ENCODE results near the gene BPIFB4. TPM values are rescaled to one million over a fixed set of nuclear protein-coding genes. Genes with fewer than 3 reads are reported as not detected.

Gene BPIFB4
- total RNA-seq, 1 donor from 2014 or later: not detected

- H3K9me3 ChIP-seq: no peaks in the 10 kb centered on the region
- peaks cover 6% of the 10 kb centered on the region for H3K27me3 ChIP-seq
- TF ChIP-seq CTCF (IDR thresholded peaks at IDR 0.05): no peak
- H3K4me3 ChIP-seq: no peak overlapping the region
- H3K27ac ChIP-seq: no peak overlapping the region
- DNase-seq: no peak
- intact Hi-C loops (cut with DNase I): no loop called here
- H3K4me1 ChIP-seq: no peaks in the 10 kb centered on the region
- H3K36me3 ChIP-seq: no peaks in the 10 kb centered on the region
- ATAC-seq: no peak
Observed at GRCh38 chr20:33145521-33145920, 66.1 kb downstream of the BPIFB4 start.

- Histone ChIP-seq H3K27ac (no peak overlapping the region), H3K4me3 (no peak overlapping the region), H3K36me3 (no peaks in the 10 kb centered on the region), H3K9me3 (no peaks in the 10 kb centered on the region), H3K27me3 (peaks cover 6% of the 10 kb centered on the region), H3K4me1 (no peaks in the 10 kb centered on the region)
- ATAC-seq (no peak), DNase-seq (no peak)
- no peak for TF ChIP-seq CTCF (IDR thresholded peaks at IDR 0.05)
- intact Hi-C loops (cut with DNase I): no loop called here
Observed at GRCh38 chr20:33147299-33147698, 67.9 kb downstream of the BPIFB4 start.

GRCh38 chr20:33148040-33148439 lies 68.6 kb downstream of the BPIFB4 start:
- intact Hi-C loops (cut with DNase I): no loop called here
- Histone ChIP-seq H3K9me3 (no peaks in the 10 kb centered on the region), H3K4me3 (no peak overlapping the region), H3K27ac (no peak overlapping the region), H3K36me3 (no peaks in the 10 kb centered on the region), H3K27me3 (peaks cover 8% of the 10 kb centered on the region), H3K4me1 (no peaks in the 10 kb centered on the region)
- no peak for DNase-seq
- TF ChIP-seq CTCF (IDR thresholded peaks at IDR 0.05): no peak
- ATAC-seq: no peak

GRCh38 chr20:33154252-33154651 lies 74.8 kb downstream of the BPIFB4 start:
- no peak for TF ChIP-seq CTCF (IDR thresholded peaks at IDR 0.05)
- Histone ChIP-seq H3K4me1 (no peaks in the 10 kb centered on the region), H3K27me3 (peaks cover 6% of the 10 kb centered on the region), H3K9me3 (no peaks in the 10 kb centered on the region), H3K4me3 (no peak overlapping the region), H3K27ac (no peak overlapping the region), H3K36me3 (no peaks in the 10 kb centered on the region)
- ATAC-seq: no peak
- DNase-seq: no peak
- intact Hi-C loops (cut with DNase I): no loop called here

- ATAC-seq: peak; percentile 8
- no peak overlapping the region for H3K27ac ChIP-seq
- no peak for TF ChIP-seq CTCF (IDR thresholded peaks at IDR 0.05)
- no peak for DNase-seq
- H3K9me3 ChIP-seq: no peaks in the 10 kb centered on the region
- intact Hi-C loops (cut with DNase I): no loop called here
- H3K4me3 ChIP-seq: no peak overlapping the region
- H3K36me3 ChIP-seq: no peaks in the 10 kb centered on the region
- H3K4me1 ChIP-seq: no peaks in the 10 kb centered on the region
- no peaks in the 10 kb centered on the region for H3K27me3 ChIP-seq
Observed at GRCh38 chr20:33158637-33159385, 79.4 kb downstream of the BPIFB4 start.

GRCh38 chr20:33159713-33160112 lies 80.3 kb downstream of the BPIFB4 start:
- H3K4me1 ChIP-seq: no peaks in the 10 kb centered on the region
- no peak overlapping the region for H3K4me3 ChIP-seq
- H3K27me3 ChIP-seq: no peaks in the 10 kb centered on the region
- no peak for TF ChIP-seq CTCF (IDR thresholded peaks at IDR 0.05)
- intact Hi-C loops (cut with DNase I): no loop called here
- ATAC-seq (no peak), DNase-seq (no peak)
- no peaks in the 10 kb centered on the region for H3K9me3 ChIP-seq
- no peak overlapping the region for H3K27ac ChIP-seq
- no peaks in the 10 kb centered on the region for H3K36me3 ChIP-seq

Data from upper lobe of right lung (tissue), 1 donor.